NK-92 (cell line): Measurements from ENCODE around the gene MGAT5B.

Experiments used
- DNase-seq: peaks from one replicate; lab custom pipeline; 2025; ENCODE audit not compliant: unreplicated experiment; lab: John Stamatoyannopoulos, UW

MGAT5B gene

GRCh38 chr17:76903631-76904030 is 35.4 kb downstream of the MGAT5B start:
- no peak for DNase-seq

GRCh38 chr17:76904116-76904515 is 35.9 kb downstream of the MGAT5B start:
- DNase-seq = no peak

GRCh38 chr17:76905036-76905435 is 36.8 kb downstream of the MGAT5B start:
- no peak for DNase-seq

GRCh38 chr17:76905836-76906235 is 37.6 kb downstream of the MGAT5B start:
- DNase-seq = no peak

GRCh38 chr17:76906463-76906862 is 38.3 kb downstream of the MGAT5B start:
- DNase-seq = no peak

- no peak for DNase-seq
Observed at GRCh38 chr17:76907352-76907751, 39.1 kb downstream of the MGAT5B start.

- no peak for DNase-seq
Observed at GRCh38 chr17:76909971-76910760, 42.0 kb downstream of the MGAT5B start.

- DNase-seq = no peak
Observed at GRCh38 chr17:76911299-76912017, 43.3 kb downstream of the MGAT5B start.

- DNase-seq = no peak
Observed at GRCh38 chr17:76912421-76913164, 44.4 kb downstream of the MGAT5B start.

- no peak for DNase-seq
Observed at GRCh38 chr17:76914937-76915336, 46.7 kb downstream of the MGAT5B start.

GRCh38 chr17:76915840-76916510 is 47.8 kb downstream of the MGAT5B start:
- DNase-seq = no peak

GRCh38 chr17:76917829-76918228 is 49.6 kb downstream of the MGAT5B start:
- no peak for DNase-seq

GRCh38 chr17:76918811-76919210 is 50.6 kb downstream of the MGAT5B start:
- no peak for DNase-seq

GRCh38 chr17:76920364-76921139 is 52.3 kb downstream of the MGAT5B start:
- DNase-seq = no peak

- DNase-seq = no peak
Observed at GRCh38 chr17:76921340-76922036, 53.3 kb downstream of the MGAT5B start.

- DNase-seq = no peak
Observed at GRCh38 chr17:76922084-76922483, 53.9 kb downstream of the MGAT5B start.

GRCh38 chr17:76922967-76923366 is 54.8 kb downstream of the MGAT5B start:
- no peak for DNase-seq

- no peak for DNase-seq
Observed at GRCh38 chr17:76923491-76923890, 55.3 kb downstream of the MGAT5B start.

- no peak for DNase-seq
Observed at GRCh38 chr17:76924345-76925342, 56.4 kb downstream of the MGAT5B start.
